Adrenal gland (tissue), 12 donors: Measurements from ENCODE around the gene ITCH. TPM values are rescaled to one million over a fixed set of nuclear protein-coding genes. Genes with fewer than 3 reads are reported as not detected.

ENCODE experiments used
- DNase-seq, 7 donors: peaks; one replicate each; pipeline ENCODE4 v3.0.0-alpha.2; 2019 to 2020
- H3K27ac ChIP-seq, 5 donors: fragments of 200-600 bp; sonication (generic) in 4 of 5; 1 replicate in 3 of 5; 2 replicates in 2 of 5; pipeline versions ENCODE4 v1.5.1 to v1.8.0; 2016 to 2020; ENCODE audit warnings: mild to moderate bottlenecking in 1 of 5
- H3K27me3 ChIP-seq: fragments of 200-600 bp; 2 replicates; pipeline ENCODE4 v1.8.0; 2021
- H3K36me3 ChIP-seq, 2 donors: fragments of 200-600 bp; replicated peaks in 1 of 2; 1 replicate in 1 of 2; 2 replicates in 1 of 2; pipeline versions ENCODE4 v1.5.1 to v1.8.0; 2018 to 2022
- H3K4me1 ChIP-seq, 2 donors: fragments of 200-600 bp; replicated peaks in 1 of 2; 1 replicate in 1 of 2; 2 replicates in 1 of 2; pipeline versions ENCODE4 v1.5.1 to v1.8.0; 2018 to 2021
- H3K4me3 ChIP-seq, 4 donors: fragments of 200-600 bp; sonication (generic) in 3 of 4; one replicate each; pipeline ENCODE4 v1.5.1; 2016 to 2018
- H3K9me3 ChIP-seq, 3 donors: fragments of 200-600 bp; sonication (generic) in 1 of 3; replicated peaks in 1 of 3; 1 replicate in 2 of 3; 2 replicates in 1 of 3; pipeline versions ENCODE4 v1.5.1 to v1.8.0; 2016 to 2021
- CTCF ChIP-seq, 6 experiments: fragments of 450-650 bp in 4 of 6; fragments of 200-600 bp in 2 of 6; sonication (generic) in 1 of 6; IDR thresholded peaks; 1 replicate in 5 of 6; 2 replicates in 1 of 6; pipeline versions ENCODE4 v1.5.1 to v1.8.0; 2016 to 2021; ENCODE audit warnings: antibody characterized with exemption in 6 of 6, mild to moderate bottlenecking in 2 of 6, moderate library complexity in 1 of 6
- POLR2A ChIP-seq, 2 donors: fragments of 450-650 bp; IDR thresholded peaks; one replicate each; pipeline ENCODE4 v1.6.1; 2017; ENCODE audit warnings: antibody characterized with exemption in 2 of 2, mild to moderate bottlenecking in 2 of 2, moderate library complexity in 1 of 2
- WGBS, 4 donors: extraction: QIAGEN DNeasy Blood & Tissue Kit in 2 of 4; methylation state at CpG; one replicate each; pipeline versions ENCODE4 v1.1.5 to v1.1.7; 2013 to 2017; 5-methylcytosine and 5-hydroxymethylcytosine counted together
- intact Hi-C, 2 donors: fragments of 100-400 bp; cut with DNase I; formaldehyde crosslinking; loops; one replicate each; pipeline versions ENCODE4 v1.14.1 to v1.15.0; 2022 to 2023
- polyA plus RNA-seq, 3 donors: library from polyadenylated mRNA; stranded (reverse); fragments of 200-250 nt in 2 of 3; fragments of 350-450 nt in 1 of 3; fragmentation: Illumina TruSeq in 1 of 3; extraction: RNeasy Lipid Tissue Mini Kit (QIAGEN cat#74804) in 1 of 3; gene quantifications; one replicate each; pipeline ENCODE4 v1.2.3, GENCODE V29; 2013 to 2014
- total RNA-seq, 9 donors: library from RNA; depleted of rRNA in 4 of 9; stranded (reverse); fragments of >200 nt in 4 of 9; fragments of 120-200 nt in 1 of 9; fragmentation: NEBNext Ultra II Directional in 1 of 9; extraction: Animal tissue kit (Norgen Biotek cat#: 25700) in 1 of 9; gene quantifications; one replicate each; pipeline versions ENCODE4 v1.1.0 to v1.2.4, GENCODE V29; 2013 to 2023
- donor health status: healthy with polysubstance abuse.
- donor health status: Bipolar disorder and iron deficiency.
- donor health status: DM: yes; HTN: yes; CAD: no.
- donor health status: DM: no; HTN: no; CAD: no.
- donor health status: DM: no; HTN: no; CAD: no.
- donor health status: DM: yes; HTN: yes; CAD: no.

Gene ITCH
- total and polyA plus RNA-seq, 12 donors = 5.8 to 67.6 (median 52.7) TPM

DNA sequence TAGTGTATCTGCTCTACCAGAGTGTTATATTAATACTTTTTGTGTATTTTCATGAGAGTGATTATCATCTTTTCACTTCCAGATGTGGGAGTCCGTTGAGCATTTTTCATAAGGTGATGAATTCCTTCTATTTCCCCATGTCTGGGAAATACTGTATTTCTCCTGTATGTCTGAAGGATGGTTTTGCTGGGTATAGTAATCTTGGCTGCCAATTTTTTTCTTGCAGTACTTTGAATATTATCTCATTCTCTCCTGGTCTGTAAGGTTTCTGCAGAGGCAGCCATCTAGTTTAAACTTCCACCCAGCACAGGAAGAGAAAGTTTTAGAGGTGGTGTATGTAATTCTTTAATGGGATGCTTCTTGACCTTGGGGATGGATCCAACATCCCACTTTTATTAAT, 137.8 kb downstream of the ITCH start:
- Histone ChIP-seq H3K4me3 (no peak overlapping the region), H3K27me3 (no peaks in the 10 kb centered on the region), H3K27ac (no peak overlapping the region), H3K36me3 (peaks cover 0 to 34% of the 10 kb centered on the region in 2 donors), H3K9me3 (no peaks in the 10 kb centered on the region), H3K4me1 (no peaks in the 10 kb centered on the region)
- TF ChIP-seq CTCF (IDR thresholded peaks at IDR 0.05) (no peak), POLR2A (IDR thresholded peaks at IDR 0.05) (no peak)
- intact Hi-C loops = no loop called here
- WGBS, 4 donors = 96 to 100% (median 98%) methylated on average over 1 of the region's 1 CpG
- DNase-seq = no peak

GRCh38 chr20:34506480-34506879, 143.4 kb downstream of the ITCH start:
- H3K9me3 ChIP-seq = no peaks in the 10 kb centered on the region
- no peak for TF ChIP-seq CTCF (IDR thresholded peaks at IDR 0.05)
- no peak for TF ChIP-seq POLR2A (IDR thresholded peaks at IDR 0.05)
- H3K4me3 ChIP-seq = no peak overlapping the region
- no peaks in the 10 kb centered on the region for H3K4me1 ChIP-seq
- H3K27me3 ChIP-seq = no peaks in the 10 kb centered on the region
- intact Hi-C loops = no loop called here
- WGBS, 4 donors = 92 to 96% (median 94%) methylated on average over 3 of the region's 3 CpGs
- no peak overlapping the region for H3K27ac ChIP-seq
- DNase-seq = no peak
- H3K36me3 ChIP-seq = peaks cover 0 to 45% of the 10 kb centered on the region in 2 donors

GRCh38 chr20:34507702-34508413, 144.8 kb downstream of the ITCH start:
- WGBS, 4 donors = 85 to 90% (median 88%) methylated on average over 4 of the region's 4 CpGs
- Histone ChIP-seq H3K9me3 (no peaks in the 10 kb centered on the region), H3K4me1 (peaks cover 0 to 3% of the 10 kb centered on the region in 2 donors), H3K36me3 (peaks cover 0 to 45% of the 10 kb centered on the region in 2 donors), H3K27ac (no peak overlapping the region), H3K27me3 (no peaks in the 10 kb centered on the region), H3K4me3 (no peak overlapping the region)
- DNase-seq = no peak
- no peak for TF ChIP-seq CTCF (IDR thresholded peaks at IDR 0.05)
- no peak for TF ChIP-seq POLR2A (IDR thresholded peaks at IDR 0.05)
- intact Hi-C loops = no loop called here

GRCh38 chr20:34510575-34510974, 147.5 kb downstream of the ITCH start:
- H3K27me3 ChIP-seq = no peaks in the 10 kb centered on the region
- H3K27ac ChIP-seq = no peak overlapping the region
- TF ChIP-seq CTCF (IDR thresholded peaks at IDR 0.05) (no peak), POLR2A (IDR thresholded peaks at IDR 0.05) (no peak)
- no peaks in the 10 kb centered on the region for H3K9me3 ChIP-seq
- H3K4me3 ChIP-seq = no peak overlapping the region
- peaks cover 6 to 12% of the 10 kb centered on the region in 2 donors for H3K4me1 ChIP-seq
- H3K36me3 ChIP-seq = peaks cover 0 to 29% of the 10 kb centered on the region in 2 donors
- DNase-seq = no peak
- intact Hi-C loops = loop anchor here in 1 of 2 donors (5.0 kb wide), 1 partner anchor 198 kb away; no protein-coding TSS in a partner anchor
- 94 to 100% (median 96%) methylated on average over 1 of the region's 1 CpG for WGBS, 4 donors
